ENCODE data around the gene TSLP.
A peak's percentile ranks its signal among the peaks of the same experiment; 100 is the strongest.

Gene TSLP

DNA sequence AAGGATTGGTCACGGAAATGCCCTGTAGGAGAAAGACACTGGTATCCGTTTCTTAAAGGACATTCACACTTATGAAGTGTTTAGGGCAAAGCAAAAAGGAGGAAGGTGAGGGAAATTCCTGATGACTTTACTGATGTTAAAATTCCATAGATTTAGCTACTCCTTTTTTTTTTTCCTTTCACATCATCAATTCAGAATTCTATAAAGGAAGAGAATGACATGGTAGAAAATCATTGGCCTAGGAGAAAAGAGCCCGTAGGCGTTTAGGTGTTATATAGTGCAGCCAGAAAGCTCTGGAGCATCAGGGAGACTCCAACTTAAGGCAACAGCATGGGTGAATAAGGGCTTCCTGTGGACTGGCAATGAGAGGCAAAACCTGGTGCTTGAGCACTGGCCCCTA is at the start of gene TSLP:
Gene TSLP, plus strand, starts transcription at position 301 of the 400 bp plus-strand sequence. CDS start 178 bp downstream, outside the sequence.
- no peak for DNase-seq

DNA sequence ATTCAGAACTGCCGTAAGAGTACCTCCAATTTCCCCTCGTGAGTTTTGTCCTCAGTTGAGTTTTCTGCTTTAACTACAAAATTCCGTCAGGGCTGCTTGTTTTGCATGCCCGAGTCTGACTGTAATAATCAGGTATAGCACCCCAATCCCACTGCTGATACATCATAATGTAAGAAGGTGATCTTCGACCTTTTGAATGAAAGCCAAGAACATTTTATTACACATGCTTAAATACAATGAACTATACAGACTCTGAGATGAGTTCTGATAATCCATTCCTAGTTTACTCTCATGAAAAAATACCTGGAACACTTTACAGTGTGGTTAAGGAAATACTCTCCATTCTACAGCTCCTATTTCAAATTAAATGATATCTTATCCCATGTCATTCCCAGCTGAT is 49.2 kb upstream of the TSLP start:
- DNase-seq: no peak

DNA sequence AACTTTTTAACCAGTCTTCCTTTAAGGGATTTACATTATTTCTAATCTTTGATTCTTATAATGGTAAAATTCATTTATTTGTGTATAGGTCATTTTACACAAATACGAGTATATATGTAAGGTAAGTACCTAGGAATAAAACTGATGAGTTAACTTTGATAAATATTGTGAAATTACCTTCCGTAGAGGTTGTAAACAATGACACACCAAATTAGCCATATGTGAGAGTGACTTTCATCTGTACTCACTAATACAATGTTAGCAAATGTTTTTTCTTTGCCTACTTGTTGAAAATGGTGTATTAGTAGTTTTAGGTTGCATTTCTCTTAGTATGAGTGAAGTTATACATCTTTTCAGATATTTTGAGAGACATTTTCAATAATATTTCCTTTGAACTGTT is 42.6 kb upstream of the TSLP start:
- DNase-seq: no peak

DNA sequence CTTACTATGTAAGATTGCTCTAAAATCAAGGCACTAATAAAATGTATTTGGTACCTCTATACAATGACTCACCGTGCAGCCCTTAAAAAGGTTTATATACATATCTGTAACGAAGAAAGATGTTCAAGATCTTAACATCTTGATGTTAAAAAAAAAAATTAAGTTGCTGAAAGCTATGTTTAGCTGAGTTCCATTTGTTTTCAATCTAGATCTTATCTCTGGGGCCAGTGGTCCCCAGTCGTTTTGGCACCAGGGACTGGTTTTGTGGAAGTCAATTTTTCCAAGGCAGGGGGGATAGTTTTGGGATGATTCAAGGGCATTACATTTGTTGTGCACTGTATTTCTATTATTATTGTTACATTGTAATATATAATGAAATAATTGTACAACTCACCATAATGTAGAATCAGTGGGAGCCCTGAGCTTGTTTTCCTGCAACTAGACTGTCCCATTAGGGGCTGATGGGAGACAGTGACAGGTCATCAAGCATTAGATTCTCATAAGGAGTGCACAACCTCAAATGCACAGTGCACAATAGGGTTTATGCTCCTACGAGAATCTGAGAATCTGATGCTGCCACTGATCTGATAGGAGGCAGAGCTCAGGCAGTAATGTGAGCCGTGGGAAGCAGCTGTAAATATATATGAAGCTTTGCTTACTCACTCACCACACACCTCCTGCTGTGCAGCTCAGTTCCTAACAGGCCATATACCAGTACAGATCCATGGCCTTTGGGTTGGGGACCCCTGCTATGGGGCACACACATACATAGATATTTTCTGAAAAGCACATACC is 27.6 kb upstream of the TSLP start:
- peak in 1 of 2 experiments; percentile 2 for DNase-seq

DNA sequence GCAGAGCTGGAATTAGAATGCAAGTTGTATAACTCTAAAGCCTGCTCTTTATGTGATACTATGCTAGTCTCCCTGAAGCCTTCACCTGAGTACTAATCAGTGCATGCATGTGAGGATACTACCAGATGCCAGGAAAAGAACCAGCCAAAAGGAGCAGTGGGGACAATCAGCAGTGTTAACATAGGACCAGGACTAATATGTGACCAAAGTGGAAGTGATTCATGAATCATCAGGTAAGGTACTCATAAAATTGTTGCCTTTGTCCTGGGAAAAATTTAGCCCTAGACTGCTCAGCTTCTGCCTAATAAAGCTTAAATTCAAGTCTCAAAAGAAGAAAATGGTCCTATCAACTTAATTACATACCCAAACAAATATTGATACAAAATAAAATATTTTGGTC is 13.4 kb upstream of the TSLP start:
- DNase-seq: no peak

DNA sequence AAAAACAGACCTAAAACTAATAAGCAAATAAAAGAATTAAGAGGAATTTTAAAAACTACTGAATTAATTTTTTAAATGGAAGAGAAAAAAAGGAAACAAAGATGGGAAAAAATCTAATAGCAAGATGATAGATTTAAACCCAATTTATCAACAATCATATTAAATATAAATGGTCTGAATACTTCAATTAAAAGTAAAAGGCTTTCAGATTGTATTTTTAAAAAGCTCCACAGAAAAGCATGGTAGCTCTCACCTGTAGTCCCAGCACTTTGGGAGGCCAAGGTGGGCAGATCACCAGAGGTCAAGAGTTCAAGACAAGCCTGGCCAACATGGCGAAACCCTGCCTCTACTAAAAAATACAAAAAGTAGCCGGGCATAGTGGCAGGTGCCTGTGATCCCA is 11.3 kb upstream of the TSLP start:
- DNase-seq: no peak

DNA sequence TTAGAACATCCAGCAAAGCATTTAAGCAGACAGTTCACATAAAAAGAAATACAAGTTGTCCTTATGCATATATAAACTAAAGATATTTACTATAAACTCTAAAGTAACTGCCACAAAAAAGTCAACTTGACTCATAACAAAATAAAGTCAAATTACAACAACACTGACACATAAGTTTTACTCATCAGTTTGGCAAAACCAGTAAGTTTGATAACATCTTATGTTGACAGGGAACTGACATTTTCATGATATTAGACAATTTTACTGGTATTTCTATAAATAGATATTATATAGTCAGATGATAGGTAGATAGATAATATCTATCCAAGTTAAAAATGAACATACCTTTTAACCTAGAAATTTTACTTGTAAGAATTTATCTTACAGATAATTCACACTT is 9.9 kb upstream of the TSLP start:
- no peak for DNase-seq

DNA sequence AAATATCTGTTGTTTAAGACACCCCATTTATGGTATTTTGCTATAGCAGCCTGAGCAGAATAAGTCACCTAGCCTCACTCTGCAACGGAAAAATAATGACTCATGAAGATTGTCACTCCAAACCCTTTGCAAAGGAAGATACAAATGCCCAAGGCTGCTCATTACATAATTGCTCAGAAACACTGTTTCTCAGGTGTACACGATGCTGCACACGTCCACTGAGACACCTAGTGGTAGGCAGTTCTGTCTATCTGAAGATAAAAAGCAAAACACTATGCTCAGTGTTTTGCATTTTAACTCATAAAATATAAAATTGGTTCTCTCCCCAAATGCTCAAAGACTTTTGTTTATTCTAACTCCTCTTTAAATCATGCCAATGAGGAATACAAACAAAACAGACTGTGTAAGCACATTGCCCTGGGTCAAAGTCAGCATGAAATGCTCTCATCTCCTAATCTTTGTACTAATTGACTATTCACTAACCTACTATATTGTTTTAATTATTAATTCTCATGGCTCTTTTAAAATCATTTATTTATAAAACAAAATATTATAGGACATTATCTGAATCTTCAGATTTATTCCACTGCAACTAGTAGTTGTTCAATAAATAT is 7.7 kb upstream of the TSLP start:
- DNase-seq: peak in 1 of 2 experiments; percentile 31

DNA sequence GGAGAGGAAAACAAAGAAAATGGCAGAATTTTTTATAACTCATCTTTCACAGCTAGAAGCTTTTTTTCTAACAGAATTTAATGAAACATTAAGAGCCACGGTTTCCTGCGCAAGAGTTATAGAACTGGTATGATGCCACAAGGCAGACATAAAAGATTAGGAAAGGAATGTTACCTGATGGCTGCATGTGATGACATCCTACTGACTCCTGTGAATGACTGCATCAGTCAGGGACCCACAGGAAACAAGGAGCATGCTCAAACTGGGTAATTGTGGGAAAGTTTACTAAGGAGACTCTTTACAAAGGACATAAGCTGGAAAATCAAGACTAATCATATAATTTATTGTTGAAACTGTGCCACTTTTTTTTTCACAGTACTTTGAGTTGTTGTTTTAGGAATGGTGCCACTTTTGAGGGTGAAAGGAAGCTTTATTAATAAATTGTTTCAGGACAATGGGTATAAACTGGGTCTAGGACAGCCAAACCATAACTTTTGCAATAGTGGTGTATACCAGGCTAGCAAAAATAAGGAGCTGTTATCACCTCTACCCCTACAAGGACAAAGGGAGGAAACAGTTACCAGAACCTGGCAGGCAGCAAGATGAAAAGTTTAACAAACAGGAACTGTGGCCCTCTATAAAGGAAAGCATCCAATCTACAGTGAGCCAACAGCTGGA is 5.1 kb upstream of the TSLP start:
- DNase-seq: no peak

DNA sequence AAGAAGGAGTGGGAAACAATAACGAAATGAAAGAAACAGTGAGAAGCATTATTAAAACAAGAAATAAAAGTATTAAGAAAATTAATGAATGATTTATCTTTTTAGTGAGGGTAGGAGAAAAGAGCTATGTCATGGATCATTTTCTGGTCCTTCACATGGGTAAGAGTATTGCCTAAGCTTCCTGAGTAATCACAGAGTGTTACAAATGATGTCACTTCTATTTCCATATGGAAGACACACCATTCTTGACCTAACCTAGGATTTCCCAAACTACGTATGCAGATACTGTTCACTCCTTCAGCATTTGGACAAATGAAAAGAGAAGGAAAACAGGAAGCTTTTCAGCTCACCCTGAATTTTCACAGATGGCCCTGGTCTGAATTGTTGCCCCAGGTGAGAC is 3.3 kb upstream of the TSLP start:
- DNase-seq: no peak

DNA sequence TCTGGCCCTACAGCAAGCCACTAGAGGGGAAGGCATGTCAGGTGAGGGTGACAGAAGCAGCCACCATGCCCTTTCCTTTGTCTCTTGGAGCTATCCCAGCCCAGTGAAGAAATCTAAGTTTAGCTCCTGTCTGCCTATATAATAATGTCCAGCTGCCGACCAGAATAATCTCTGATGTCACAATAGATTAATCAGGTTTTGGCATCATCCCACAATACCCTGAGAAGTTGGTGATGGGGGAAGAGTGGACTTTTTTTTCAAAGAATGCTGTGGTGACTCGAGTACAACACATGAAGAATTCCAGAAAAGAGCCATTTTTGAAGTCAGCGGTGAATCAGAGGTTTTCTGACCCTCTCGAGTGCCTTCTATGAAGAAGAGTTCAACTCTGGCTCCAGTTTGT is 1.7 kb upstream of the TSLP start:
- no peak for DNase-seq

DNA sequence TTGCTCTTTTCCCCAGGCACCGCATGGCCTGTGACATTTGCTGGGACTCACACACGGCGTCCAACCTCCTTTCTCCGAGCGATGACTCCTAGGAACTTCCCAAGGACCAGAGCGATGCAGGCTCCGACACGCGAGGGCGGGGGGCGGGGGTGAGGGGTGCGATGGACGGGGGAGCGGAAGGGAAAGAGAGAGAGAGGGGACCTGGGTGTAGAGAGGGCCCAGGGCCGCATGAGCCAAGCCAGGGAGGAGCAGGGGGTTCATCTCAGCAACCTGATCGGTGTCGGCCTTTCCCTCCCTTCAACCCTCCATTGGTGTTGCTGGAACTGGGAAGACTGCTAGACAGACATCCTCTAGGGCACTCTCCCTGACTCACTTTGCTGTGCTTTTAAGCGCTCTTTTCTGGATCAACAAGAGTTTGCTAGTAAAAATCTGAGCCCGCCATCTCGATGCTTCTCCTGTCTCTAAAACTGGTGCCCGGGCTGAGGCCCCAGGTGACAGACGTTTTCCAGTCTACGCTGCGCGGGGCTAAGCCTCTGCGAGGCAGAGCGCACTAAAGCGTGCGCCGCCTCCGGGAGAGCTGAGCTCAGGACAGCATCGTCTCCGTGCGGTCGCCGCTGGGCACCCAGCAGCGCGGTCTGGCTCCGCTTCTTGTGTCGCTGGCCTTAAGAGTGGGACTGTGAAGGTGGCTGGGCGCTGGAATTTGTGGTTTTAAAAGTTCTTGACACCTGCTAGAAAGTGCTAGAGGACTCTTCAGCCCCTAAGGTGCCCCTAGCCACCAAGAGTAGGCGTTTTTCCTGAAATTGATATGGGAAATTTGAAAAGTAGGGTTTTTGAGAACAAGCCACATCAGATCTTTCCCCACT is 1.0 kb upstream of the TSLP start:
- DNase-seq: peak in 1 of 2 experiments; percentile 65

DNA sequence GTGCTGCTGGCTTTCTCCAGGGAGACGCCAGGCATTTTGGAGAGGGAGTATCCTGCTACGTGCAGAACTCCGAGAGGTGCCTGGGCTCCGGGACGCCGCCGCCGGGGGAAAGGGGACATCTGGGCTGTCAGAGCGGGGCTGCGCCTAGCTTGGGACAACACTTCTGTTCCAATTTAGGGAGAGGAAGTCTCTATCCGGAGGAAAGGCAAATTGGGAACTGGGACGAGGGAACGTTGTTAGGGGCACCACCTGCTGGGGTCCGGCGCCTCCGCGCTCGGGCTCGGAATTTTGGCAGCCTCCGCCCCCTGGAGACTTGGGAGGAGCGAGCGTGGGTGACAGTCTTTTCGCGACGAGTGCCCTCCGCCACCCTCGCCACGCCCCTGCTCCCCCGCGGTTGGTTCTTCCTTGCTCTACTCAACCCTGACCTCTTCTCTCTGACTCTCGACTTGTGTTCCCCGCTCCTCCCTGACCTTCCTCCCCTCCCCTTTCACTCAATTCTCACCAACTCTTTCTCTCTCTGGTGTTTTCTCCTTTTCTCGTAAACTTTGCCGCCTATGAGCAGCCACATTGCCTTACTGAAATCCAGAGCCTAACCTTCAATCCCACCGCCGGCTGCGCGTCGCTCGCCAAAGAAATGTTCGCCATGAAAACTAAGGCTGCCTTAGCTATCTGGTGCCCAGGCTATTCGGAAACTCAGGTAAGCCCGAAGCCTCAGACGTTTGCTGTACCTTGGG is 1.6 kb downstream of the TSLP start:
- DNase-seq: peak; percentile 48 to 67

DNA sequence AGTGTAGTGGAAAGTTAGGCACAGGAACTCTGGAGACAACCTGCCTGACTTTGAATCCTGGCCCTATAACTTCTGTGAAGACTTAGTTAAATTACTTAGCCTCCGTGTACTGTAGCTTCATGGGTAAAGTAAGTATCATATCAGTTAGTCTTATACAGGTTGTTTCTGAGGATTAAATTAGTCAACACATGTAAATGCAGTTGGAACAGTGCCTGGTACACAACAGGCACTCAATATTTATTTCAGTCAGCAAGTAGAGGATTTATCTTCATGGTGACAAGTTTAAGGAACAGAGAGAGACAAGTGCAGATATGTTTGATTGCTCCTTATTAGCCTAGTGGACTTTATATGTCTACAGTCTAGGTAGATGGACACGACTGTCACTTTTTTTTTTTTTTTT is 2.7 kb downstream of the TSLP start:
- DNase-seq: no peak

DNA sequence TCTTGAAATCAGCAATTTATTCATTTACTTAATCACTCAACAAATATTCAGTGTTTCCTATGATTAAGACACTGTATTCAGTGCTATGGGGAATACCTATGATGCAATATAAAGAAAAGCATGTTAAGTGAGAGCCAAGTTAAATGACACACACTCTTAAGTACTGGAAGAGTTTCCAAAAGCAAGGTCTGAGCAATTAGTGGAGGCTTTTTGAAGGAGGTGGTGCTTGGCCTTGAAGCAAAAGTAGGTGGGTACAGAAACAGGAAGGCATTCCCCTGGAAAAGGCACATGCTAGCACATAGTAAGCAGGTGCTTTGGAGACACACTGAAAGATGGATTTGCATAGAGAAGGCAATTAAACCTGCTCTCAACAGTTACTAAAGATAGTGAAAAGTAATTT is 4.0 kb downstream of the TSLP start:
- DNase-seq: no peak

DNA sequence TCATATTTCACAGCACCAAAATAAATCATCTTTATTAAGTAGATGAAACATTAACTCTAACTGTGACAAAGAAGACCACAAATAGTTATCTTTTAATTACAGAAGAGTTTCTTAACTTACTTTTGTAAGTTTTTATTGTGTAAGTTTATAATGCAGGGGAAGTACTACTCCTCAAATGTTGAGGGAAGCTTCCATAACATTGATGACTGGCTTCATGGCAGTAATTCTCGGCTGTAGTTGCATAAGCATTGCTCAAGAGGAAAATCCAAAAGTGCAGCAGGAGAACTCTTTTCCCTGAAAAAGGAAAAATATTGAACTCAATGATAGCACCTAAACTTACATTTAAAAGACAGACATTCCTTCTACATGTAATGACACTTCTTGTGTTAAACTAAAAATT is 4.6 kb downstream of the TSLP start:
- no peak for DNase-seq

DNA sequence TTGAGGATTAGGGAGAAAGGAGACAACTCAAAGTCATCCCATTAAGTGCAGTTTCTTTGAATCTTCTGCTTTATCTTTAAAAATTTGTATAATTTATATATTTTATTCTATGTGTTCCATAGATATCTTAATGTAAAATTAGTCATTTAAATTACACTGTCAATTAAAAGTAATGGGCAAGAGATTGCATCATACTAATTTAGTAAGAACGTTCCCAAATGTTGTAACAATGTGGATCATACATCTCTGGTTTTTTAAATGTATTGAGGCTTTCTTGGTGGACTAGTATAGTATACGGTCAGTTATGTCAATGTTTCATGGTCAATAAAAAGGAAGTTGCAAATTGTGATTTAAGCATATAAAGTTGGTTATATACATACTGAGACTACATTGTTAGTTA is 6.2 kb downstream of the TSLP start:
- no peak for DNase-seq

DNA sequence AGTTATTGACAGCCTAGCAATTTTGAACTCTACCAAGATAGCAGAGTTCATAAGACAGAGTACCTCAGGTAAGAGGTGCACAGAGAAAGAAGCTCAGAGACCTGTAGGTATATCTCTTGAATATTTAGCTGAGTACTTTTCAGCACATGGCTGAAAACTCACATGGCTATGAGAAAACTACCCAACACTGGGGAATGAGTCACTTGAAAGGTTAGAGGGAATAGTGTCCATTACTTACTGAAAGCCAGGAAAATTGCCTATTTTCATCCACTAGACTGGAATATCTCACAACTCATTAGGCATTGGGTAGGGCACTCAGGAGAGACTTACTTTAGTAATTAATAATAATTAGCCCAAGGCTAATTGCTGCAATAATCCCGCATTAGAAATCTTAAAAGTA is 8.3 kb downstream of the TSLP start:
- DNase-seq: no peak

DNA sequence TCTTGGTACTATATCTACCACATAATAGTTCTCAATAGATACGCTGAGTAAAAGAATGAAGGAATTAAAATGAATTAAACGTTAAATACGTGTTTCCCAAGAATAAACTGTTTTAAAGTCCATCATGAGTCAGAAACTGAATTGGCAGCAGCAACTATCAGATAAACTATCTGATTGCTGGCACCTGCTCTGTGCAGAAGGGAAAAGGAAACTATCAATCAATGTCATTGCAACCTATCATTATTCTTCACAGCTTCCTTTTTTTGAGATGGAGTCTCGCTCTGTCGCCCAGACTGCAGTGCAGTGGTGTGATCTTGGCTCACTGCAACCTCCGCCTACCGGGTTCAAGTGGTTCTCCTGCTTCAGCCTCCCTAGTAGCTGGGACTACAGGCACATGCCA is 11.8 kb downstream of the TSLP start:
- DNase-seq: no peak

DNA sequence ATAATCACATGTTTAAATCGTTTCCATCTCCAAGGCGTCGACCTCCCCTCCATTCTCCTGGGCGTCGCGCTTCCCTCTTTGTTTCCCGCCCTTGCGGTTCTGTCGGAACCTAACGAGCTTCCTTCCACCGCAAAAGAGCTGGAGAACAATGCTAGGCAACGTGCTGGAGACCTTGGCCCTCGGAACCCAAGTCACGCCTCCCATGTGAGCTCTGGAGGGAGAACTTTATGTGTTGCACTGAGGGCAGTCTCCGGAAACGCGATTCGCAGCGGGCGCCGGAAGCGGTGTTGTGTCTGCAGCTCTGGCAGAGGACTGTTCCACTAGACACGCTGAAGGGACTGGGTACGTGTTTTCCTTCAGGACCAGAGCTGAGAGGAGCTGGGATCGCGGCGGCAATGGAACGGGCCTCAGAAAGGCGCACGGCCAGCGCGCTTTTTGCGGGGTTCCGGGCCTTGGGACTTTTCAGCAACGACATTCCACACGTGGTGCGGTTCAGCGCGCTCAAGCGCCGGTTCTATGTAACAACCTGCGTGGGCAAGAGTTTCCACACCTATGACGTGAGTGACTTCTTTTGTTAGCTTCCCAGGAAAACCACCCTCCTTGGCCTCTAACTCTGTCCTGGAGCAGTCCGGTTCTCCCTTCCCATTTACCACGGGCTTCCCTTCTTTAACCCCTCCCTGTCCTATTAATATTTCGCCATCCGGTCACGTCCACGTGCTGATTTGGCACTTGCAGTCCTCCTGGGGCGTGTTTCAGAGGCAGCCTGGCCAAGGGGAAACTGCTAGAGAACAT is 20.7 kb downstream of the TSLP start, which contains the start of gene WDR36:
Gene WDR36, plus strand, starts transcription at position 287 of the 792 bp plus-strand sequence. Its CDS starts 109 bp downstream, at position 396.
- DNase-seq: peak; percentile 93 to 94

DNA sequence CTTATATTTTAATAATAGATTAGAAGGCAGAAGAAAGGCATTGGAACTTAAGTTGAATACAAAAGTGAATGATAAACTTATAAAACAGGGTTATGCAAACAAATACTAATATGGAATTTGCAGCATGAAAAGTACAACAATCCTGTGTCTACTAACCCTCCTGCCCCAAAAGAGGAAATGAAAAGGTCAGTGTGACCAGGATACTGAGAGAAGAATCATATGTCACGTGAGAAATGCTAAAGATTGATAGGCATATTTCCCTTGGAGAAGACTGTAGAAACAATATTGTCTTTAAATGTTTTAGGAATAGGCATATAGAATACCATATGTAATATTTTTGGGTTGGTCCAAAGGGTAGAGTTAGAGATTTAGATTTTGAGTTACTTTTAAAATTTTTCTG is 24.5 kb downstream of the TSLP start:
- no peak for DNase-seq
